GM18858 (cell line): ENCODE results near the gene RUFY3.
A peak's percentile ranks its signal among the peaks of the same experiment; 100 is the strongest.
"Not testable (repeated sequence)": the region's sequence is repeated elsewhere in the genome, so short reads cannot be mapped to it uniquely, and the experiment has no call there.

Experiments used
- ATAC-seq: cut with Tn5 transposase; IDR thresholded peaks from one replicate; pipeline ENCODE4 v1.9.1; 2021; ENCODE audit not compliant: unreplicated experiment

Gene RUFY3

GRCh38 chr4:70705183-70706043 is 16.4 kb upstream of the RUFY3 start:
- ATAC-seq: peak; percentile 46

GRCh38 chr4:70706044-70706461 is 15.7 kb upstream of the RUFY3 start:
- ATAC-seq: no peak

GRCh38 chr4:70706516-70706915 is 15.2 kb upstream of the RUFY3 start:
- no peak for ATAC-seq

GRCh38 chr4:70709611-70710205 is 12.1 kb upstream of the RUFY3 start:
- ATAC-seq: no peak

DNA sequence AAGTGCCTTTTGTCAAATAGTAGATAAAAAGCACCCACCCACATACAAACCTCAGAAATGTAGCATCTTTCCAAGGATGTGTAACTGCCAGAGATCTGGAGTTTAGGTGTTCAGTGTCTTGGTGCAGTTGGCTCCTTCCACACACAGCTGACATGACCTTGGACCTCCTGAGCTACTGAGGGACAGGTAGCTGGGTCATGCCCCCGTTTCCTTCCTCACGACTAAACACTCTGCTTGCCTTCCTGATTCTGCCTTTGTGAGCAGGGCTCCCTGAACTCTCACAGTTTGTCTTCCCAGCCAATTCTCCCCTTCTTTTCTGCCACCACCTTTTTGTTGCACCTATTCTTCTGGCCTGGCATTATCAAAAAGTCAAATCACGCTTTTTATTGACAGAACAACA is 10.2 kb upstream of the RUFY3 start:
- ATAC-seq: no peak

DNA sequence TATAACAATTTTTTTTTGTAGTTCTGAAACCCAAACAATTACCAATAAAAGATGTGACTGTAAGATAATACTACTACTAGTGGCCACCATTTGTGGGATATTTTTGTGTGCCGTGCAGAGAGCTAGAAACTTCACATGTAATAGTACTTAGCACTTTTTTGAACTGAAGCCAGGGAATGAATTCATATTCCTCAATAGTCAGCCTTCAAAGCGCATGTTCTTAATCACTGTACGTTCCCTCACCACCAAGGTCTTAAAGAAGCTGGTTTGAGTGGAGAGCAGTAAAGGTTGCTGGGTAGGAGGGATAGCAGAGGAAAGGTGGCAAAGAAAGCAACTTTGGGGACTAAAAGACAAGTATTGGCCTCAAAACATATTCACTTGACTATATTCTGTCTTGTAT is 9.6 kb upstream of the RUFY3 start:
- ATAC-seq: no peak

DNA sequence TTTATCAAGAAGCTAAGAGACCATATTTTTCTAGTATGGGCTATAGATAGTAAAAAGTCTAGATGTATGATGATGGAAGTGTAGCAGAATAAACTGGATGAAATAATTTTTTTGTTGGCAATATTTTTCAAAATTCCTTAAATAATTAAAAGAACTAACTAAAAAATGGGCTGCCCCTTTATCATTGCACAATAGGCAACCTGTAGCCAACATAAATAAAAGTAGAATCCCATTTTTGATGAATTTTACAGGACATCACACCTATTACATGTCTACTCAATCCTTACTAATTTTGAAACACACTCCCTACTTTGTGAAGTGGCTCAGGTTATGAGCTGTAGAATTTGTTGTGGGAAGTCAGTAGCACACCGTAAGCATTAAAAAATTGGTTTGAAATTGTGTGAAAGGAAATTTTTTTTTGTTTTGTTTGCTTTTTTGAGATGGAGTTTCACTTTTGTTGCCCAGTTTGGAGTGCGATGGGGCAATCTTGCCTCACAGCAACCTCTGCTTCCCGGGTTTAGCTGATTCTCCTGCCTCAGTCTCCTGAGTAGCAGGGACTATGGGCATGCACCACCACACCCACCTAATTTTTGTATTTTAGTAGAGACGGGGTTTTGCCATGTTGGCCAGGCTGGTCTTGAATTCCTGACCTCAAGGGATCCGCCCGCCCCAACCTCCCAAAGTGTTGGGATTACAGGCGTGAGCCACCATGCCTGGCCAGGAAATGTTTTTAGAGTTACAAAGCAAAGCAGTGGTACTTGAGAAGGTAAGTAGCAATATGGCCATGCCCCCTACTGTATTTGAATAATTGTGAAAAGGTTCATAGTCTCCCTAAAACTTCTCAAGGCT is 8.9 kb upstream of the RUFY3 start:
- no peak for ATAC-seq

DNA sequence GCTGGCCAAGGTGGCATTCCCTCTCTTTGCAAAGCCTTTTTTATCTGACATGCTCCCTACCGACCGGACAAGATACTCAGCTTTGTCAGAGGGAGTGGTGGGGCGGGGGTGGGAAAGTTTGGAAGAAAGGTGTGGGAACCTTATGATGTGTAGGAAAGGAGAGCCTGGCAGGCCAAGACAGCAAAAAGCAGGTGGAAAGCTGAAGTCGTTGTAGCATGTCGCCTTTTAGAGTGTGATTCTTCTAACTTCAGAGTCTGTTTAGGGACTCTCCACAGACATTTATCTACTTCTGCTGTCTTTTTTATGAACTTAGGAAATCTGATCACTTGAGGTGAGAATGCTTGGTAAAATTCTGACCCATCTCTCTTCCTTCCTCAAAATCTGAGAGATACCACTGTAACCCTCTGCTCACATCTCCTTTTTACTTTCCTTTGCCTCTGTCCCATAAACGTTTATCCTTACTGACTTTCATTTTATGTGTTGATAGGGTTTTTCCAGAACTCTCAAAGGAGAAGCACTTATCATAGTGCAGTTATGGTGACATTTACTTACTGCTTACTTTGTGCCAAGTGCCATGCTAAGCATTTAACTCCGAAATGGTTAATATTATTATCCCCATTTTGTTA is 8.2 kb upstream of the RUFY3 start:
- ATAC-seq: peak; percentile 42

DNA sequence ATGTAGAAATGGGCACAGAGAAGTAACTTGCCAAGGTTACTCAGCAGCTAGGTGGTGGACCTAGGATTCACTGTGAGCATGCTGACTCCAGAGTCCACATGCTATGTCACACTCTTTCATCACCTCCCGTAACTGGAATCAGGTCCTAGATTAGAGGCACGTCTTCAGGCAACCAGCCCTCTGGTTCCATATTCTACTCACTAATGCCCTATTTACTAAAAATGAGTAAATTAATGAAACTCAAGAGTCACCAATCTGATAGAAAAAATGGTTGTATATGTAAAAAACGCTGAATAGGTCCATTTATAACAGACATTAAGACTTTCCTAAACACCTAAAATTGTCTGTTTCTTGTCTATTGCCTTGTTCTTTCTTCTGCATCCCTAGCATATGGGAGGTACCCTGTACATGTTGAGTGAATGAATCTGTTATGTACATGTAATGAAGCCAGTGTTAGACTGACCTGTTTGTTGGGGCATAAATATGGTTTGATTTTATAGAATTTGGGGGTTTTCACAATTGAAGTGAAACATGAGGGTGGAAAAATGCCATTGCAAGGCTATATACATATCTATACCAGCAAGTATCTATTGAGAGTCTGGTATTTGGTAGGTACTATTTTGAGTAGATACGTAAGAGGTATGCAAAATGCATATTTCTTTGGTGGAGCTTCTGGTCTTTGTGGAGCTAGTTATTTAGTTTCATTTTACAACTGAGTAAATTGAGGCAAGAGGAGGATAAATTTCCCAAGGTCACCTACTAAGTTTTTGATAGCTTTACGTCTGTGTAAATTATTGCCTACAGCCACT is 7.5 kb upstream of the RUFY3 start:
- ATAC-seq: peak; percentile 50

GRCh38 chr4:70715097-70715496 is 6.7 kb upstream of the RUFY3 start:
- no peak for ATAC-seq

- ATAC-seq: no peak
These were observed 2.8 kb upstream of the RUFY3 start for GRCh38 chr4:70718811-70719604.

DNA sequence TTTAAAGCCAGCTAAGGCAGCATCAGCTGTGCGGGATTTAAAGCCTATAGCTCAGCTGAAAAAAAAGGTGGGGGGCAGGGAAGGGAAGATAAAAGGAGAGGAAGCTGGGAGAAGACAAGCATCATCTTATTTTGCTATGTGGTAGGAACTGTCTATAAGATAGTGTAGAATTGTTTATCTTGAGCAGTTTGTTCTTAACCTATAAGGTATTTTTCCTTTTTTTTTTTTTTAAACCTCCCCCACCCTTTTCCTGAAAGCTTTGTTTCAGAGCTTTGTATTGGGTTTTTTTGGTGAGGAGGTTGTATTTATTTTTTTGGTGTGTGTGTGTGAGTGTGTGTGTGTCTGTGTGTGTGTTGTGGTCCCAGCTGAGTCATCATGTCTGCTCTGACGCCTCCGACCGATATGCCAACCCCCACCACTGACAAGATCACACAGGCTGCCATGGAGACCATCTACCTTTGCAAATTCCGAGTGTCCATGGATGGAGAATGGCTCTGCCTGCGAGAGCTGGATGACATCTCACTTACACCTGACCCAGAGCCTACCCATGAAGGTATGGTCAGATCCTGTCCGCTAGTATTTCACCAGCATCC is 531 bp downstream of the RUFY3 start:
- no peak for ATAC-seq

DNA sequence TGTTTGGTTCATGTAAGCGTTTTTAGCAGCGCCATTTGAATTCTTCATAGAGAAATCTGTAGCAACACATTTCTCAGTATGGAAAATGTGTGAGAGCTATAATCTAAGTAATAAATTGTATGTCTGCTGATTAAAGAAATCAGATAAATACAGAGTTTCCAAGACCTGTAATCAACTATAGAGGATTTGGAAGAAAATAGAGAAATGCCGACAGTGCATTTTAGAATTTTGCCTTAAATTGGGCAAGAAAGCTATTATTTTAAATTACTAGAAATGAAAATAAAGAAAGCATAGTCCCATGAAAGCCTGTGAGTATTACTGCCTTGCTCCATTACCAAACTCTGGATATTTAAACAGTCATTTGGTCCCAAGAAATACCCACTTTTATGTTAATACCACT is 2.7 kb downstream of the RUFY3 start:
- no peak for ATAC-seq

GRCh38 chr4:70725633-70726032 is 3.9 kb downstream of the RUFY3 start:
- ATAC-seq: no peak

GRCh38 chr4:70726515-70726914 is 4.8 kb downstream of the RUFY3 start:
- not testable (repeated sequence) for ATAC-seq

- no peak for ATAC-seq
These were observed 6.3 kb downstream of the RUFY3 start for GRCh38 chr4:70728091-70728490.

- ATAC-seq: not testable (repeated sequence)
These were observed 11.1 kb downstream of the RUFY3 start for GRCh38 chr4:70732878-70733277.

GRCh38 chr4:70734168-70734954 is 12.6 kb downstream of the RUFY3 start:
- peak; percentile 91 for ATAC-seq
